IPS-18a (cell line): Measurements from ENCODE around the gene LHX5.

ENCODE experiments used
- H3K27ac ChIP-seq: one replicate; pipeline ENCODE4 v1.5.1; 2013; ENCODE audit warnings: low read length
- H3K27me3 ChIP-seq: one replicate; pipeline ENCODE4 v1.6.1; 2013; ENCODE audit warnings: mild to moderate bottlenecking, low read length; ENCODE audit not compliant: control insufficient read depth, insufficient read depth
- H3K36me3 ChIP-seq: one replicate; pipeline ENCODE4 v1.6.1; 2013; ENCODE audit warnings: low read depth, low read length; ENCODE audit not compliant: control insufficient read depth
- H3K4me1 ChIP-seq: one replicate; pipeline ENCODE4 v1.6.1; 2013; ENCODE audit warnings: low read depth, low read length; ENCODE audit not compliant: control insufficient read depth
- H3K4me3 ChIP-seq: one replicate; pipeline ENCODE4 v1.5.1; 2013; ENCODE audit warnings: low read length
- H3K9ac ChIP-seq: one replicate; pipeline ENCODE4 v1.6.1; 2013; ENCODE audit warnings: mild to moderate bottlenecking, low read length, moderate library complexity
- H3K9me3 ChIP-seq: one replicate; pipeline ENCODE4 v1.6.1; 2013; ENCODE audit warnings: low read depth, low read length; ENCODE audit not compliant: control insufficient read depth

The LHX5 gene

GRCh38 chr12:113477171-113477841 is 5.6 kb upstream of the LHX5 start:
- Histone ChIP-seq H3K27me3 (peaks cover 96% of the 10 kb centered on the region), H3K9me3 (no peaks in the 10 kb centered on the region), H3K4me1 (peaks cover 43% of the 10 kb centered on the region), H3K4me3 (peak overlapping the region; percentile 39), H3K9ac (no peak overlapping the region), H3K36me3 (no peaks in the 10 kb centered on the region), H3K27ac (no peak overlapping the region)

GRCh38 chr12:113476176-113476986 is 4.7 kb upstream of the LHX5 start:
- Histone ChIP-seq H3K9ac (no peak overlapping the region), H3K9me3 (no peaks in the 10 kb centered on the region), H3K27me3 (peaks cover 98% of the 10 kb centered on the region), H3K4me1 (peaks cover 39% of the 10 kb centered on the region), H3K36me3 (no peaks in the 10 kb centered on the region), H3K27ac (no peak overlapping the region), H3K4me3 (peak overlapping the region; percentile 43)

DNA sequence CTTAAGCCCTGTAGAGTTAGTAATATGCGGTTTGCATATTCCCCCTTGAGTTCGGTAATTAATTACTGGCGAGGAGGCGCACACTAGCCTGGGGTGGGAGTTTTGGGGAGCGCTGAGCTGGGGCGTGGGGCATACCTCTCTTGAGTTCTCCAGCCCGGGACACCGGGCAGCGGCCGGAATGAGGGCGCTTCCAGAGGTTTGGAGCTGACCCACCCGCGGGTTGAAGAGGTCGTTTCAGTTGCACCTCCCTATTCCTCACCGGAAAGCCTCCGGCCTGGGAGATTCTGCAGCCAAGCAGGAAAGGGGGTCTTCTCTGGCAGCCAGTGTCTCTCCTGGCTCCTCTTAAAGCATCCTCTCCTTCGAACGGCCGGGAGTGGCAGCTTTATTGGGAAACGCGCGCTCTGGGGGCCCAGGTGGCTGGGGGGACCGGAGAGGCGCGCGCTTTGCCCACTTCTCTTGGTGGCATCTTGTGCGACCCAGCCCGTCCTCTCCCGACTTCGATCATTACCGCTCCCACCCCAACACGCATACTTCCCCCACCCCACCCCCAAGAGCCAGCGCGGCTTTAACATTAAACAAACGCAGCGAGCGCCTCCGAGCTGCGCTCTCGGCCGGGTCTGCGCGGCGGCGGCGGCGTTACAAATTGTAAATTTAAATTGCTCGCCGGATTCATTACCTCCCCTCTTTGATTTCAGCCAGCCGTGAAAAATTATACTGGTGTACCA is 3.9 kb upstream of the LHX5 start:
- H3K27me3 ChIP-seq, result peaks cover 98% of the 10 kb centered on the region
- H3K27ac ChIP-seq, result no peak overlapping the region
- H3K9me3 ChIP-seq, result no peaks in the 10 kb centered on the region
- H3K4me3 ChIP-seq, result peak overlapping the region; percentile 43
- no peak overlapping the region for H3K9ac ChIP-seq
- peaks cover 44% of the 10 kb centered on the region for H3K4me1 ChIP-seq
- no peaks in the 10 kb centered on the region for H3K36me3 ChIP-seq

DNA sequence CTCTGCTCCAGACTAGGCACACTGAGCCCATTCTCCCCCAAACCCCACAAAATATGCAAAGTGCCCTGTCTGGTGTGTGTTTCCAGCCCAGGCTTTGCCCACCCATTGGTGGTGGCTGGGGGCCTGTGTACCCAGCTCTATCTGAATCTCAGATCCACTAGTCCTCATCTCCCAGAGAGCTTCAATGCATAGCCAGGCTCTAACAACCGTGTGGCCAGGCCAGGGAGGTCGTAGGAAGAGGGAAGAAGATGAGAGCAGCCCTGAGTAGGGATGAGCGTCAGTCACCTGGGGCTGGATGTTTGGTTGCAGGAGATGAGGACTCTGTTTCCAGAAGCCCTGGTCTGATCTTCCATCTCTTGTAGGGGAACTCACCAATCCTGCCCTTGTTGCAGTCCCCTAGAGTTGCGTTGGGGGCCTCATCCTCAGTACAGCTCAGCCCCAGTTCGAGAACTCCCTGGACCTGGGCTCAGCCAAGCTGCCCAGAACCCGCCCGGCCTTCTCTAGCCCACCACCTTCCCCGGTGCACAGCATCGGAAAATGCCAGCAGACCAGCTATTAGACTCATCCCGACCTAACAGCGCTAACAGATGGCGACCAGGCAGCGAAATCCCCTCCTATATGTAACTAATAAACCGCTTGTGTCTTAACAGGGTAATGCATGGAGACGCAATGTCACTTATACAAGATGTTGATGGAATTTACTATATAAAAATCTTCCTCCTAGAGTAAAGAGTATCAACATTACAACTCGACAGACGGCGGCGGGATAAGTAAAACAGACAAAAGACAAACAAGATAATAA is 3.2 kb upstream of the LHX5 start:
- Histone ChIP-seq H3K4me3 (peak overlapping the region; percentile 14), H3K9ac (no peak overlapping the region), H3K27me3 (peaks cover 98% of the 10 kb centered on the region), H3K27ac (no peak overlapping the region), H3K4me1 (peaks cover 51% of the 10 kb centered on the region), H3K36me3 (no peaks in the 10 kb centered on the region), H3K9me3 (no peaks in the 10 kb centered on the region)

DNA sequence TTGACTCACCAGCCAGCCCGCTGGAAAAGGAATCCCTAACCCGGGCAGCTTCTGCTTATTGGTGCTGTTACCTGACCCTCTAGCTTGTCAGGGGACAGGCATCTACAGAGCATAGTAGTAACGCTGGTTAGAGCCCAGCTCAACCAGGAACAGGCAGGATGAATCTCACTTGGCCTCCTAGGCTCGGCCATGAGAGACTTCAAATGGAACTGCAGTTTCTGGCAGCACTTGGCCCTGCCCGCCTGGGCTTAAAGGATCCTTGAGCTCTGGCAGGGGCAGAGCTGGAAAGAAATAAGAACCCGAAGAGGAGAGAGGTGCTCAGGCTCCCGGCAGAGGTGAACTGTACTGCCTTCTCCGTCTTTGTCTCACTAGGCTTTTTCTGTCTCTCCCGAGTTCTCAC is 2.3 kb upstream of the LHX5 start:
- Histone ChIP-seq H3K27me3 (peaks cover 98% of the 10 kb centered on the region), H3K4me1 (peaks cover 46% of the 10 kb centered on the region), H3K27ac (no peak overlapping the region), H3K4me3 (peak overlapping the region; percentile 65), H3K9ac (no peak overlapping the region), H3K9me3 (no peaks in the 10 kb centered on the region), H3K36me3 (no peaks in the 10 kb centered on the region)

GRCh38 chr12:113473400-113473799 is 1.7 kb upstream of the LHX5 start:
- Histone ChIP-seq H3K9ac (no peak overlapping the region), H3K4me1 (peaks cover 49% of the 10 kb centered on the region), H3K27me3 (peaks cover 98% of the 10 kb centered on the region), H3K27ac (no peak overlapping the region), H3K9me3 (no peaks in the 10 kb centered on the region), H3K4me3 (peak overlapping the region; percentile 65), H3K36me3 (no peaks in the 10 kb centered on the region)

DNA sequence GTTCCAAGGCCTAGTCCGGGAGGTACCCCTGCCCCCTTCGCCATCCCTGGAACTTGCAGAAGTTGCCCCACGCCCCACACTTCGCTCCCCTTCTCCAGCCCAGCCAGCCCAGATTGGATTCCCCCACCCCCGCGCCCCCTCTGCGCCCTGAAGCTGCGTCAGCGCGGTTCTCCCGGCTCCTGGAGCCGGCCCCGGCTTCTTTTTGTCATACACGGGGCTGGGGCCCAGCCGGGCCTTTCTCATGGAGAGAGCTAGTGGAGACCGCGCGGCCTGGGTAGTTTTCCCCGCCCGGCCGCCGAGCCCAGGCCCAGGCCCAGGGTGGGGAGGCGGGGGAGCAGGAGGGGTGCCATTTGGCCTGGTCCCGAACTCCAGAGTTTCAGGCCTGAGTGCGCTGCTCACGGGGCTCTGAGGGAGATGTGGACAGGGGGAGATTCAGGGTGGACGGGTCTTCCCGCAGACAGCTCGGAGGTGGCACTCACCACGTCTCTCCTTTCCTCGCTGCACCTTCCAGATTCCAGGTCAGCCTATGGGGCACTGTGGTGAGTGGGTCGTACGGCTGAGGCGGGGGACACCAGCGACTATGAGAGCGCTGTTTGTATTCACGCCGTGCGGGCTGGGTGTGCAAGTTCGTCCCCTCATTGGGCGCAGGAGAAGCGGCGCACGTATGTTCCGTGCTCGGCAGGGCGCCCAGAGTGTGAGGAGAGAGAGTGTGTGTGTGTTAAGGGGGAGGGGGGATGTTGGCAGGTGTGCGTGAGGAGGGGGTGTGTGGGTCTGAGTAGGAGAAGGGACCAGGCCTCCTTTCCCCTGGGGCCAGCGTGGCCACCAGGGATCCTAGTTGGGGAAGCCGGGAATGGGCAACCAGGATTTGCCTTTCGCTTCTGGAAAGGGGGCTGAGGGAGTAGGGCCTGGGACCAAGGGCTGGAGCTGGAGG is 785 bp upstream of the LHX5 start:
- Histone ChIP-seq H3K4me3 (peak overlapping the region; percentile 65), H3K36me3 (no peaks in the 10 kb centered on the region), H3K27ac (no peak overlapping the region), H3K9ac (peak overlapping the region; percentile 39), H3K27me3 (peaks cover 98% of the 10 kb centered on the region), H3K4me1 (peaks cover 43% of the 10 kb centered on the region), H3K9me3 (no peaks in the 10 kb centered on the region)

DNA sequence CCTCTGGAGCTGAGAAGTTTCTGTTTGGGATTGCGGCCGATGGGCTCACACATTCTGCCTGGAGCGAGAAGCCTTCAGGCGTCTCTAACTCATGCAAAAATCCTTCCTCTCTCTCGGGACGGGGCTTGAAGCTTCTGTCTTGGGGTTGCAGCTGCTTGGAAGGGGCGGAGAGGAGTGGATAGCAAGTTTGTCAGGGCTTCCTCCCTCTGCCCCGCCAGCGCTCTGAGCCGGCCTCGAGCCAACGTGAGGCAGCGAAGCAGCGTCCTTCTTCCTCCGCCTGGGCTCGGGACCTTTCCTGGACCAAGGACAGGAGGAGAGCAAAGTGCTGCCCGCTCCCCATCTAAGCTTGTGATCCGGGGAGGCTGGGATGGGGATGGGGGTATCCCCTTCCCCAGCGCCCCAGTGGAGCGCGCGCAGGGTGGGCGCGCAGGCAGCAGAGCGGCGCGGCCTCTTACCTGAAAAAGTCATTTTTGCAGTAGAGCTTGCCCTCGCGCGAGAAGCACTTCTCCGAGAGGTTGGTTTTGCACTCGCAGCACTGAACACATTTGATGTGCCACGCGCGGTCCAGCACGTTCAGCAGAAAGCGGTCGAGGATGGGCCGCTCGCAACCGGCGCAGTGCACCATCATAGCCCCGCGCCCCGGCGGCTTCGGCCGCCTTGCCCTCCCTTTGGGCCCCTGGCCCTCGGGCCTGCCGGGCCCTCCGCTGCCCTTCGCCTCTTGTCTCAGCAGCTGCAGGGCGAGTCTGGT is 626 bp downstream of the LHX5 start:
- no peaks in the 10 kb centered on the region for H3K9me3 ChIP-seq
- peaks cover 100% of the 10 kb centered on the region for H3K27me3 ChIP-seq
- peaks cover 52% of the 10 kb centered on the region for H3K4me1 ChIP-seq
- peak overlapping the region; percentile 39 for H3K9ac ChIP-seq
- no peak overlapping the region for H3K27ac ChIP-seq
- no peaks in the 10 kb centered on the region for H3K36me3 ChIP-seq
- H3K4me3 ChIP-seq, result peak overlapping the region; percentile 65

- H3K9me3 ChIP-seq, result no peaks in the 10 kb centered on the region
- H3K36me3 ChIP-seq, result no peaks in the 10 kb centered on the region
- no peak overlapping the region for H3K9ac ChIP-seq
- H3K27ac ChIP-seq, result no peak overlapping the region
- peaks cover 47% of the 10 kb centered on the region for H3K4me1 ChIP-seq
- peaks cover 100% of the 10 kb centered on the region for H3K27me3 ChIP-seq
- H3K4me3 ChIP-seq, result peak overlapping the region; percentile 65
Measured at GRCh38 chr12:113469949-113470743, 1.5 kb downstream of the LHX5 start.
